Measurements from ENCODE around the gene NHSL1. TPM values are rescaled to one million over a fixed set of nuclear protein-coding genes. Genes with fewer than 3 reads are reported as not detected.

Gene NHSL1
- polyA plus RNA-seq, 3 donors, result 0.06 to 2.8 (median 0.51) TPM

DNA sequence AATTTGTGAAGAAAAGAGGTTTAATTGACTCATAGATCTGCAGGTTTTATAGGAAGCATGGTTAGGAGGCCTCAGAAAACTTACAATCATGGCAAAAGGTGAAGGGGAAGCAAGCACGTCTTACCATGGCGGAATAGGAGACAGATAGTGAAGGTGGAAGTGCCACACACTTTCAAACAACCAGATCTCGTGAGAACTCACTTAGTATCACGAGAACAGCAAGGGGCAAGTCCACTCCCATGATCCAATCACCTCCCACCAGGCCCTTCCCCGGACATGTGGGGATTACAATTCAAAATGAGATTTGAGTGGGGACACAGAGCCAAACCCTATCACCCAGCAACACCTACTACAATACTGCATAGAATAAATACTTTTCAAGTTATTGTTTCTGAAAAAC, 102.6 kb downstream of the NHSL1 start:
- H3K79me2 ChIP-seq (ENCODE audit: insufficient read depth, low read length), result no peaks in the 10 kb centered on the region
- DNase-seq, result no peak
- intact Hi-C loops (cut with micrococcal nuclease), result no loop called here
- H4K20me1 ChIP-seq (ENCODE audit: insufficient read depth, low read length), result no peaks in the 10 kb centered on the region
- no CpG with 5 or more reads among the region's 5 CpGs for WGBS (ENCODE audit: insufficient coverage)
- Mint-ChIP-seq H3K4me1 (peaks cover 17% of the 10 kb centered on the region), H3K27ac (no peak overlapping the region), H3K9me3 (peaks cover 0 to 6% (median 3%) of the 10 kb centered on the region in 7 donors), H3K27me3 (ENCODE audit: low read depth in 3 of 3) (no peaks in the 10 kb centered on the region), H3K4me3 (no peak overlapping the region), H3K36me3 (peaks cover 0 to 3% of the 10 kb centered on the region in 2 donors)
- H3K9ac ChIP-seq (ENCODE audit: insufficient read depth, low read length, poor library complexity, severe bottlenecking), result no peak overlapping the region
- no peaks in the 10 kb centered on the region for H3K36me3 ChIP-seq (replicated peaks in 1 of 2; ENCODE audit: control insufficient read depth in 1 of 2, insufficient read depth in 2 of 2, low read length in 2 of 2)
- TF ChIP-seq, protein P1, sequence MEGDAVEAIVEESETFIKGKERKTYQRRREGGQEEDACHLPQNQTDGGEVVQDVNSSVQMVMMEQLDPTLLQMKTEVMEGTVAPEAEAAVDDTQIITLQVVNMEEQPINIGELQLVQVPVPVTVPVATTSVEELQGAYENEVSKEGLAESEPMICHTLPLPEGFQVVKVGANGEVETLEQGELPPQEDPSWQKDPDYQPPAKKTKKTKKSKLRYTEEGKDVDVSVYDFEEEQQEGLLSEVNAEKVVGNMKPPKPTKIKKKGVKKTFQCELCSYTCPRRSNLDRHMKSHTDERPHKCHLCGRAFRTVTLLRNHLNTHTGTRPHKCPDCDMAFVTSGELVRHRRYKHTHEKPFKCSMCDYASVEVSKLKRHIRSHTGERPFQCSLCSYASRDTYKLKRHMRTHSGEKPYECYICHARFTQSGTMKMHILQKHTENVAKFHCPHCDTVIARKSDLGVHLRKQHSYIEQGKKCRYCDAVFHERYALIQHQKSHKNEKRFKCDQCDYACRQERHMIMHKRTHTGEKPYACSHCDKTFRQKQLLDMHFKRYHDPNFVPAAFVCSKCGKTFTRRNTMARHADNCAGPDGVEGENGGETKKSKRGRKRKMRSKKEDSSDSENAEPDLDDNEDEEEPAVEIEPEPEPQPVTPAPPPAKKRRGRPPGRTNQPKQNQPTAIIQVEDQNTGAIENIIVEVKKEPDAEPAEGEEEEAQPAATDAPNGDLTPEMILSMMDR (IDR thresholded peaks at IDR 0.05), result no peak
- peaks cover 16% of the 10 kb centered on the region in 2 donors for H3K4me1 ChIP-seq (ENCODE audit: control insufficient read depth in 1 of 2, insufficient read depth in 2 of 2, low read length in 2 of 2)
- no peak overlapping the region for H3K4me2 ChIP-seq (replicated peaks; ENCODE audit: extremely low read depth, low read length, poor library complexity, severe bottlenecking)
- H3K27ac ChIP-seq (ENCODE audit: low read depth in 1 of 2, low read length in 2 of 2), result no peak overlapping the region
- no peak overlapping the region for H2AFZ ChIP-seq (ENCODE audit: insufficient read depth, low read depth, low read length, poor library complexity, severe bottlenecking)
- no peaks in the 10 kb centered on the region for H3K27me3 ChIP-seq (ENCODE audit: control insufficient read depth in 2 of 2, insufficient read depth in 2 of 2, low read length in 2 of 2)
- H3K9me3 ChIP-seq (replicated peaks in 1 of 2; ENCODE audit: control insufficient read depth in 1 of 2, insufficient read depth in 1 of 2, low read length in 2 of 2), result no peaks in the 10 kb centered on the region
- no peak overlapping the region for H3K4me3 ChIP-seq (replicated peaks in 1 of 3; ENCODE audit: low read depth in 2 of 3, low read length in 3 of 3)

DNA sequence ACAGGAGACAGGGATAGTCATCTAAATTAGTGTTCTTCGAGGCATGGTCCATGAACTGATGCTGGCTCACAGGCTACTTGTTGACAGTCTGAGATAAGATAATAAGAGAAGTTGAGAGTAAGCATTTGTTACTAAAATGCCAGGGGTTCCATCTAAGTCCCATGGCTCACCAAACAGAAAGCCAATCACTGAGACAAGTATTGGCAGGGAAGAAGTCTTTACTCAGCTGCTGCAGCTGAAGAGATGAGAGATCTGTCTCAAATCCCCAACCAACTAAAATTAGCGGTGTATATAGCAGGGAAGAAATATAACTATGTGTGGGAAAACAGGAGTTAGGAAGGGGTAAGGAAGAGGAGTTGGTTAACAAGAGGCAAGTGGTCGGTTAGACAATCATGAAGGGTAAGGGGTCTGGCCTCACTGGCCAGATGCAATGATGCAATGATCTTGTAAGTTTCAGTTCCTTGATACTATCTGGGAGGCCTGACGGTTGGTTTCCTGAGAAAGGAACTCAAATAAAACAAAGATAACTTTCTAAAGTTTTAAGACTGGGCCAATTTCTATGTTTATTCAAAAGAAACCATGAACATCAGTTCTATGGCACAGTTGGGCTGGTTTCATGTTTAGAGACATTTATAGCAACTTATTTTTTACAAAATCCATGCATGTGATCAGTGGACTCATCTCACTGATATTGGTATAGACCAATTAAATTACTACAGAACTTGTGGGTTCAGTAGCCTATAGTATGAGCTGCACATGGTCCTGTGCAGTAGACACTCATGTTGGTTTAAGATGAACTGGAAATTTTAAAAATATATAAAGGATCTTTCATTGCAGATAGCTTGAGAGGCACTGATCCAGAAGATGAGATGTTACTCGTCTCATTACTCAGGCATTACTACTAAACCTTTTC, 105.2 kb downstream of the NHSL1 start:
- H3K9me3 Mint-ChIP-seq, result peaks cover 0 to 6% (median 3%) of the 10 kb centered on the region in 7 donors
- peak; percentile 22 to 64 (median 52) for DNase-seq

More for the DNA sequence above, 105.2 kb downstream of the NHSL1 start:
- Mint-ChIP-seq H3K36me3 (peaks cover 0 to 3% of the 10 kb centered on the region in 2 donors), H3K27me3 (ENCODE audit: low read depth in 3 of 3) (peaks cover 0 to 2% (median 0%) of the 10 kb centered on the region in 3 donors), H3K4me1 (peaks cover 16% of the 10 kb centered on the region), H3K4me3 (peak overlapping the region in 1 of 2 donors; percentile 17), H3K27ac (peak overlapping the region in 6 of 7 donors; percentile 4 to 81 (median 27))
- H3K27ac ChIP-seq (ENCODE audit: low read depth in 1 of 2, low read length in 2 of 2), result peak overlapping the region in 1 of 2 donors; percentile 64
- no peaks in the 10 kb centered on the region for H4K20me1 ChIP-seq (ENCODE audit: insufficient read depth, low read length)
- H3K4me2 ChIP-seq (replicated peaks; ENCODE audit: extremely low read depth, low read length, poor library complexity, severe bottlenecking), result peak overlapping the region; percentile 21
- 80% methylated on average over 1 of the region's 5 CpGs for WGBS (ENCODE audit: insufficient coverage)
- H3K36me3 ChIP-seq (replicated peaks in 1 of 2; ENCODE audit: control insufficient read depth in 1 of 2, insufficient read depth in 2 of 2, low read length in 2 of 2), result no peaks in the 10 kb centered on the region
- peak overlapping the region; percentile 7 for H2AFZ ChIP-seq (ENCODE audit: insufficient read depth, low read depth, low read length, poor library complexity, severe bottlenecking)
- no peaks in the 10 kb centered on the region for H3K9me3 ChIP-seq (replicated peaks in 1 of 2; ENCODE audit: control insufficient read depth in 1 of 2, insufficient read depth in 1 of 2, low read length in 2 of 2)
- TF ChIP-seq, protein P1 (IDR thresholded peaks at IDR 0.05), result no peak
- no peak overlapping the region for H3K4me3 ChIP-seq (replicated peaks in 1 of 3; ENCODE audit: low read depth in 2 of 3, low read length in 3 of 3)
- no peak overlapping the region for H3K9ac ChIP-seq (ENCODE audit: insufficient read depth, low read length, poor library complexity, severe bottlenecking)
- intact Hi-C loops (cut with micrococcal nuclease), result no loop called here
- peaks cover 16% of the 10 kb centered on the region in 2 donors for H3K4me1 ChIP-seq (ENCODE audit: control insufficient read depth in 1 of 2, insufficient read depth in 2 of 2, low read length in 2 of 2)
- H3K27me3 ChIP-seq (ENCODE audit: control insufficient read depth in 2 of 2, insufficient read depth in 2 of 2, low read length in 2 of 2), result no peaks in the 10 kb centered on the region
- H3K79me2 ChIP-seq (ENCODE audit: insufficient read depth, low read length), result no peaks in the 10 kb centered on the region
